PFSK-1 (cell line): ENCODE data around the gene GRK1.

Source experiments
- FOXP2 ChIP-seq: optimal IDR thresholded peaks from 2 replicates; pipeline ENCODE3; 2011; ENCODE audit warnings: borderline replicate concordance, control low read depth, inconsistent platforms; ENCODE audit not compliant: insufficient read depth; ENCODE audit errors: extremely low read length, extremely low read depth
- POLR2AphosphoS5 ChIP-seq: IDR thresholded peaks from 2 replicates; pipeline ENCODE4 v1.6.1; 2012; ENCODE audit warnings: low read depth, mild to moderate bottlenecking, control low read depth, low read length, moderate library complexity
- REST ChIP-seq, 2 experiments: IDR thresholded peaks; 2 replicates each; pipeline versions ENCODE4 v1.6.1 to v1.8.0; 2011 to 2012; ENCODE audit warnings: low read depth in 2 of 2, low read length in 2 of 2, control low read depth in 1 of 2, inconsistent platforms in 1 of 2, mild to moderate bottlenecking in 1 of 2, moderate library complexity in 1 of 2; ENCODE audit not compliant: insufficient read depth in 1 of 2
- SIN3A ChIP-seq: IDR thresholded peaks from 2 replicates; pipeline ENCODE4 v1.6.1; 2012; ENCODE audit warnings: mild to moderate bottlenecking, low read length, moderate library complexity, borderline replicate concordance; ENCODE audit not compliant: insufficient read depth
- TAF1 ChIP-seq: IDR thresholded peaks from 2 replicates; pipeline ENCODE4 v1.6.1; 2012; ENCODE audit warnings: low read length, control low read depth, borderline replicate concordance; ENCODE audit not compliant: insufficient read depth

GRK1 gene

DNA sequence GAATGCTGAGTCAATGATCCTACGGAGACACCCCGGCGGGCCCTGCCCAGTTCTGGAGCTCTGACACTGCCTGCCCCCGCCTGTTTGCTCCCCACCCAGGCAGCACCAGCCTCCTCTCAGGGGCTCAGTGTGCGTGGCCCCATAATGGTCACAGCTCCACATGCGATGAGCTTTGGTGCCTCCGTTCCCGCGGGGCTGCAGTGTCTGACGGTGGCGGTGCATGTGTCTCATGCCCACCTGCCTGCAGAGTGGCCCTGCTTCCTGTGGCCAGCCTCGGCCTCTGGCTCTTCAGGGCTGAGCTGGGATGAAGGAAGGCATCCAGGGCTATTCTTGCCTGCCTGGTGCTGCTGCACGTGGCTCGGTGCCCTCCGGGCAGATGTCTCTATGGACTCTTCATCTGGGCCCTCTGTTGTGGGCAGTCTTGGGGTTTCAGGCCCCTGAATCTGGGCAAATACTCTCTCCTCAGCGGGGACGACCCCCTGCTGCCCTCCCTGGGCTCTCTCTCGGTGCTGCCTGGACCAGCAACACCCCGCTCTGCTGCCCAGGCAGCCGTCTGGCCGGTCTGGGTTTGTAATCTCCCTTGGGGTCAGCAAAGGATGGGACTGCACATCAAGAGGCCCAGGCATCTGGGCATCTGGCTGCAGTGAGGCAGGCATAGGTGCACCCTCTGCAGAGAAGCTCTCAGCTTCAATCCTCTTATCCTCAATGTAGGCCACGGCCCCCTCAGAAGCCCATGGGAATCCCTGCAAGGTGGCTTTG lies 72.7 kb downstream of the GRK1 start:
- TF ChIP-seq SIN3A (no peak), REST (IDR thresholded peaks at IDR 0.05; ENCODE audit: insufficient read depth in 1 of 2, low read depth in 2 of 2, low read length in 2 of 2) (no peak), FOXP2 (no peak), TAF1 (no peak), POLR2AphosphoS5 (no peak)

- no peak for TF ChIP-seq REST (IDR thresholded peaks at IDR 0.05; ENCODE audit: insufficient read depth in 1 of 2, low read depth in 2 of 2, low read length in 2 of 2)
- TF ChIP-seq TAF1: no peak
- TF ChIP-seq POLR2AphosphoS5: no peak
- TF ChIP-seq FOXP2: no peak
- no peak for TF ChIP-seq SIN3A
Observed at GRCh38 chr13:113740286-113740556, 73.2 kb downstream of the GRK1 start.

DNA sequence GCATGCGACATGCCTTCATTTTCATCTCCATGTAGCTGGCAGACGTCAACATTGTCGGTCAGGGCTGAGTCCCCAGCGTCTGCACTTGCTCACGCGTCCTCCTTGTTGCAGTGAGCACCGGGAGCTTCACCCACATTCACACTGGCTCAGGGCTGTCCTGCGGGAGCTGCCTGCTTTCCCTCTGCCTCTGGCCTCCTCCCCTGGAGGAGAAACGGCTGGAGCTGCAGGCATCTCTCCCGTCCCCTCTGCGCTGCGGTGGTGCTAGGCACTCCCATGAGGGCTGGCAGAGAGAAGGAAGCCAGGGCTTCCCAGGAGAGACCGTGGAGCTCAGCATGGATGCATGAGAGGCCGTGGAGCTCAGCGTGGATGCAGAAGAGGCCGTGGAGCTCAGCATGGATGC lies 73.6 kb downstream of the GRK1 start:
- TF ChIP-seq POLR2AphosphoS5: no peak

DNA sequence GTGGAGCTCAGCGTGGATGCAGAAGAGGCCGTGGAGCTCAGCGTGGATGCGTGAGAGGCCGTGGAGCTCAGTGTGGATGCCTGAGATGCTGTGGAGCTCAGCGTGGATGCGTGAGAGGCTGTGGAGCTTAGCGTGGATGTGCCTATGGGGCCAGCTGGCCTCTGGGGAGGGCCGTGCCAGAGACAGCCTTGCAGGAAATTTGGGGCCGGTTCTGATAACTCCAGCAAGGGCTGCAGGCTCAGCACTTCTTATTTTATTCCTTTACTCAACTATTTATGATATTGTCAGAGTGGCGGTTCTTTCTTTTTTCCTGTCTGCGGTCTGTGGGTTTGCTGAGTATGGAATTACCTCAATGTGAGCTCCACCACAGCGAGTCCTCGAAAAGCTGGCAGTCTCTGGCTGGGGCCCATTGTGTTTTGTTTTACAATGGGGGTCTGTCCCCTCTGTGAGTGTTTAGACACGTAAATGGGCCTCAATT lies 74.2 kb downstream of the GRK1 start:
- TF ChIP-seq POLR2AphosphoS5 (no peak), TAF1 (no peak), FOXP2 (no peak), REST (IDR thresholded peaks at IDR 0.05; ENCODE audit: insufficient read depth in 1 of 2, low read depth in 2 of 2, low read length in 2 of 2) (no peak), SIN3A (no peak)

DNA sequence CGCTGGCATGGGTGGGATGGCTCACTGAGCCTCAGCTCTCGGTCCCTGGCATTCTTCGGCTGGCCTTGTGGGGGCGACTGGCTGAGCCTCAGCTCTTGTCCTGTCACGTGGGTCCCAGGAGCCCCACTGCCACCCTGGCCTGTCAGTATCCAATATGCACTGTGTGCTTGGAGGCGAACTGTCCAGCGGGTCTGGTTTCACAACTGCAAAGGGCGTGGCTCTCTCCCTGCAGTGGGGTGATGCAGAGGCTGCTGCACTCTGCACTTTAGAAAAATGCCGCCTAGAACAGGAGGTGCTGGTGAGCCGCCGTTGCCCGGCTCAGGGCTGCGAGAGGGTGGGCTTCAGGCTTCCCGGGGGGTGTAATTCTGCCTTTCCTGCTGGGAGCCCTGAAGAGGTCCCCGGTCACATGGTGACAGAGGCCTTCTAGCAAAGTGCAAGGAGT lies 75.0 kb downstream of the GRK1 start:
- no peak for TF ChIP-seq TAF1
- no peak for TF ChIP-seq SIN3A
- TF ChIP-seq POLR2AphosphoS5: no peak
- TF ChIP-seq FOXP2: no peak
- TF ChIP-seq REST (IDR thresholded peaks at IDR 0.05; ENCODE audit: insufficient read depth in 1 of 2, low read depth in 2 of 2, low read length in 2 of 2): no peak
